HEK293T (cell line): Measurements from ENCODE around the gene EEF1A1.

Experiments
- BHLHE40 ChIP-seq: fragments of 450-650 bp; IDR thresholded peaks from 2 replicates; pipeline ENCODE4 v1.6.1; 2016; ENCODE audit warnings: mild to moderate bottlenecking, moderate library complexity, borderline replicate concordance
- FOXA1 ChIP-seq: fragments of 450-650 bp; IDR thresholded peaks from 2 replicates; pipeline ENCODE4 v1.6.1; 2016; ENCODE audit warnings: mild to moderate bottlenecking
- NFRKB ChIP-seq: fragments of 450-650 bp; IDR thresholded peaks from 2 replicates; pipeline ENCODE4 v1.6.1; 2016; ENCODE audit warnings: mild to moderate bottlenecking, moderate library complexity
- TF ChIP-seq, protein P1 (sequence below): fragments of 450-650 bp; IDR thresholded peaks from 2 replicates; pipeline ENCODE4 v1.6.1; 2016

DNA sequence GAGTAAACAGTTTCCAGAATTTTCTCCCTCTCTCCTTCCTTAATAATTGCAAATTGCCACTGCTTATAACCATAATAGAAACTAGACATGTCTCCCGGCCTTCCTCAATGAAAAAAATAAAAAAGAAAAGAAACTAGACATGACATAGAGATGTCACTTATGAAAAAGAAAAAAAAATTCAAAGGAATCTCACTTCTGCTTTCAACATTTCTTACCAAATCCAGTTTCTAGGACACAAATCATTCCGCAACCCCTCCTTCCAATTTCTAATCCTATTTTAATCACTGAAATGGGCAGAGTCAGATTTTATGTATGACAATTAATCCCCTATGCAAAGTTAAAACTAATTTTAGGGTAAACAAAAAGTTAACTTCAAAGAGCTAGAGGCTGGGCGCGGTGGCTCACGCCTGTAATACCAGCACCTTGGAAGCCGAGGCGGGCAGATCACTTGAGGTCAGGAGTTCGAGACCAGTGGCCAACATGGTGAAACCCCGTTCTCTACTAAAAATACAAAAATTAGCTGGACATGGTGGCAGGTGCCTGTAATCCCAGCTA is 40.1 kb upstream of the EEF1A1 start:
- TF ChIP-seq NFRKB: no peak
- no peak for TF ChIP-seq FOXA1
- TF ChIP-seq, protein P1, sequence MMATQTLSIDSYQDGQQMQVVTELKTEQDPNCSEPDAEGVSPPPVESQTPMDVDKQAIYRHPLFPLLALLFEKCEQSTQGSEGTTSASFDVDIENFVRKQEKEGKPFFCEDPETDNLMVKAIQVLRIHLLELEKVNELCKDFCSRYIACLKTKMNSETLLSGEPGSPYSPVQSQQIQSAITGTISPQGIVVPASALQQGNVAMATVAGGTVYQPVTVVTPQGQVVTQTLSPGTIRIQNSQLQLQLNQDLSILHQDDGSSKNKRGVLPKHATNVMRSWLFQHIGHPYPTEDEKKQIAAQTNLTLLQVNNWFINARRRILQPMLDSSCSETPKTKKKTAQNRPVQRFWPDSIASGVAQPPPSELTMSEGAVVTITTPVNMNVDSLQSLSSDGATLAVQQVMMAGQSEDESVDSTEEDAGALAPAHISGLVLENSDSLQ: no peak
- no peak for TF ChIP-seq BHLHE40
